MM.1S (cell line): ENCODE measurements around the gene CAPS.

Source experiments
- DNase-seq: peaks from one replicate; pipeline ENCODE4 v3.0.0-alpha.2; 2015
- H2AFZ ChIP-seq: fragments of 300-600 bp; sonication (generic); 2 replicates; pipeline ENCODE4 v1.6.0; 2016; ENCODE audit warnings: antibody characterized with exemption, low read length
- H3F3A ChIP-seq: fragments of 300-600 bp; sonication (generic); 2 replicates; pipeline ENCODE4 v1.6.1; 2016; ENCODE audit warnings: mild to moderate bottlenecking, antibody characterized with exemption, low read length, moderate library complexity, mixed read lengths; ENCODE audit not compliant: insufficient read depth
- H3K27ac ChIP-seq: fragments of 300-600 bp; sonication (generic); 2 replicates; pipeline ENCODE4 v1.5.1; 2016; ENCODE audit warnings: mild to moderate bottlenecking, low read length
- H3K27me3 ChIP-seq: fragments of 300-600 bp; sonication (generic); replicated peaks from 2 replicates; pipeline ENCODE4 v1.6.0; 2016; ENCODE audit warnings: low read length; ENCODE audit not compliant: insufficient read depth
- H3K36me3 ChIP-seq: fragments of 300-600 bp; sonication (generic); replicated peaks from 2 replicates; pipeline ENCODE4 v1.6.1; 2016; ENCODE audit warnings: mild to moderate bottlenecking, low read length, mixed read lengths; ENCODE audit not compliant: insufficient read depth
- H3K4me1 ChIP-seq: fragments of 300-600 bp; sonication (generic); 2 replicates; pipeline ENCODE4 v1.6.1; 2016; ENCODE audit warnings: low read length, mixed read lengths
- H3K4me2 ChIP-seq: fragments of 300-600 bp; sonication (generic); 2 replicates; pipeline ENCODE4 v1.6.0; 2016; ENCODE audit warnings: low read depth, low read length
- H3K4me3 ChIP-seq: fragments of 300-600 bp; sonication (generic); 2 replicates; pipeline ENCODE4 v1.5.1; 2016; ENCODE audit warnings: low read length, mixed read lengths
- H3K79me2 ChIP-seq: fragments of 300-600 bp; sonication (generic); 2 replicates; pipeline ENCODE4 v1.6.1; 2016; ENCODE audit warnings: mixed run types, low read length, mixed read lengths
- H3K9ac ChIP-seq: fragments of 300-600 bp; sonication (generic); 2 replicates; pipeline ENCODE4 v1.6.1; 2016; ENCODE audit warnings: low read length, mixed read lengths
- H3K9me2 ChIP-seq: fragments of 300-600 bp; sonication (generic); replicated peaks from 2 replicates; pipeline ENCODE4 v1.6.1; 2016; ENCODE audit warnings: mild to moderate bottlenecking, low read length, mixed read lengths; ENCODE audit not compliant: insufficient read depth
- H3K9me3 ChIP-seq: fragments of 300-600 bp; sonication (generic); replicated peaks from 2 replicates; pipeline ENCODE4 v1.6.1; 2016; ENCODE audit warnings: mild to moderate bottlenecking, low read length, mixed read lengths; ENCODE audit not compliant: insufficient read depth
- H4K20me1 ChIP-seq: fragments of 300-600 bp; sonication (generic); 2 replicates; pipeline ENCODE4 v1.6.1; 2016; ENCODE audit warnings: mild to moderate bottlenecking, low read length, moderate library complexity, mixed read lengths; ENCODE audit not compliant: insufficient read depth
- EZH2 ChIP-seq: fragments of 300-600 bp; sonication (generic); optimal IDR thresholded peaks from 2 replicates; pipeline ENCODE3; 2017; ENCODE audit warnings: low read depth, mild to moderate bottlenecking, antibody characterized with exemption, low read length, mixed read lengths
- EZH2phosphoT487 ChIP-seq: fragments of 300-600 bp; sonication (generic); IDR thresholded peaks from 2 replicates; pipeline ENCODE4 v1.6.1; 2018; ENCODE audit warnings: antibody characterized with exemption, low read length
- TF ChIP-seq, protein P1 (sequence below): fragments of 300-600 bp; sonication (generic); IDR thresholded peaks from 2 replicates; pipeline ENCODE4 v1.5.1; 2016; ENCODE audit warnings: antibody characterized with exemption, low read length, mixed read lengths

The CAPS gene

DNA sequence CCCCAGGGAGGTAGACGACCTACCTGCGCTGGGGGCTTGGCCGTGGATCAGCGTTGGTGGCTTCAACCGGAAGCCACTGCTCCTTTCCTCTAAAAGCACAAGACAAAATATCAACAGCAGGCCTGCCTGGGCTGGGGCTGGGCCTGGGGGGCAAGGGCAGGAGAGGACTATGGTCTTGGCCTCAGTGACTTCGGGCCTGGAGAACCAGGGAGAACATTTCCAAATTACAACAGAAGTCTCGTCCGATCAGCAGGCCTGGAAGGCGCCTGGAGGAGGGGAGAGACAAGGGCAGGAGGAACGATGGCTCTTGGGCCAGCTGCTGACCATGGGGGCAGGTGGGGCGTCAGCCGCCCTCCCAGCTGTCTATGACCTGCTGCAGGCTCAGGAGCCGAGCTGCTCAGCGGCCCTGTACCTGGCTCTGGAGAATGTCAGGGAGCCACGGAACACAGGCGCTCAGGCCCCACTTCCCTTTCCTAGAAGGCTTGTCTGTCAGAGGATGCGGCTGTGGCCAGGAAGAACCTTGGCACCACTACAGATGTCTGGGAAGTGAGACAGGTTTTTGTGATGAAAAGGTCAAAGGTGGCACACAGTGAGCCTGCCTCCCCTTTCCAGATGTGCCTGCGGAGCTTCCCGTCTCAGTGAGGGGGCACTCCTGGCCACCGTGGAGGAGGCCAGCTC, 19.5 kb downstream of the CAPS start:
- 0 out of 2 replicates have a peak, but pooled peaks cover 9% of the 10 kb centered on the region for H3K36me3 ChIP-seq
- H3K27me3 ChIP-seq, result no peaks in the 10 kb centered on the region
- no peaks in the 10 kb centered on the region for H3K9me3 ChIP-seq
- H3K79me2 ChIP-seq, result peaks cover 54% of the 10 kb centered on the region
- H3K27ac ChIP-seq, result no peak overlapping the region
- H2AFZ ChIP-seq, result no peak overlapping the region
- H3K9me2 ChIP-seq, result no peaks in the 10 kb centered on the region
- H3K4me3 ChIP-seq, result no peak overlapping the region
- TF ChIP-seq EZH2, result no peak
- TF ChIP-seq, protein P1, sequence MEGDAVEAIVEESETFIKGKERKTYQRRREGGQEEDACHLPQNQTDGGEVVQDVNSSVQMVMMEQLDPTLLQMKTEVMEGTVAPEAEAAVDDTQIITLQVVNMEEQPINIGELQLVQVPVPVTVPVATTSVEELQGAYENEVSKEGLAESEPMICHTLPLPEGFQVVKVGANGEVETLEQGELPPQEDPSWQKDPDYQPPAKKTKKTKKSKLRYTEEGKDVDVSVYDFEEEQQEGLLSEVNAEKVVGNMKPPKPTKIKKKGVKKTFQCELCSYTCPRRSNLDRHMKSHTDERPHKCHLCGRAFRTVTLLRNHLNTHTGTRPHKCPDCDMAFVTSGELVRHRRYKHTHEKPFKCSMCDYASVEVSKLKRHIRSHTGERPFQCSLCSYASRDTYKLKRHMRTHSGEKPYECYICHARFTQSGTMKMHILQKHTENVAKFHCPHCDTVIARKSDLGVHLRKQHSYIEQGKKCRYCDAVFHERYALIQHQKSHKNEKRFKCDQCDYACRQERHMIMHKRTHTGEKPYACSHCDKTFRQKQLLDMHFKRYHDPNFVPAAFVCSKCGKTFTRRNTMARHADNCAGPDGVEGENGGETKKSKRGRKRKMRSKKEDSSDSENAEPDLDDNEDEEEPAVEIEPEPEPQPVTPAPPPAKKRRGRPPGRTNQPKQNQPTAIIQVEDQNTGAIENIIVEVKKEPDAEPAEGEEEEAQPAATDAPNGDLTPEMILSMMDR, result no peak
- 0 out of 2 replicates have a peak, but pooled peaks cover 5% of the 10 kb centered on the region for H4K20me1 ChIP-seq
- H3F3A ChIP-seq, result no peaks in the 10 kb centered on the region
- no peak for DNase-seq
- H3K9ac ChIP-seq, result no peak overlapping the region
- H3K4me1 ChIP-seq, result no peaks in the 10 kb centered on the region
- no peak overlapping the region for H3K4me2 ChIP-seq

DNA sequence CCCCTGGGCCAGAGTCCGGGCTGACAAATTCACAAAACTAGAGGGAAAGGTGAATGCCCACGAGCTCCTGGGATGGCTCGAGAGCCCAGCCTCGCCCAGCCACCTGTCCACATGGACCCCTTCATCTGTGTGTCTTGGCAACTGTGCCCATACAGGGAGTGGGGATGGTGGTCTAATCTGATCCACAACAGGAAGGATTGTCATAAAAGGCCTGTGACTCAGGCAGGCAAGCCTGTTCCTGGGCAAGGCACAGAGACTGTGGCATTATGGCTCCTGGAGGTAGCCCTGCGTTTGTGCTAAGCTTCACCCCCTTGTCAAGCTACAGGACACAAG, 20.0 kb downstream of the CAPS start:
- no peaks in the 10 kb centered on the region for H3K9me2 ChIP-seq
- H3K4me1 ChIP-seq, result no peaks in the 10 kb centered on the region
- H3K4me2 ChIP-seq, result no peak overlapping the region
- no peak overlapping the region for H3K4me3 ChIP-seq
- DNase-seq, result no peak
- H4K20me1 ChIP-seq, result 0 out of 2 replicates have a peak, but pooled peaks cover 5% of the 10 kb centered on the region
- no peaks in the 10 kb centered on the region for H3F3A ChIP-seq
- H3K9ac ChIP-seq, result no peak overlapping the region
- peaks cover 56% of the 10 kb centered on the region for H3K79me2 ChIP-seq
- no peak overlapping the region for H3K27ac ChIP-seq
- H3K9me3 ChIP-seq, result no peaks in the 10 kb centered on the region
- TF ChIP-seq EZH2 (no peak), EZH2phosphoT487 (no peak)
- TF ChIP-seq, protein P1, result no peak
- H3K27me3 ChIP-seq, result no peaks in the 10 kb centered on the region
- no peak overlapping the region for H2AFZ ChIP-seq
- H3K36me3 ChIP-seq, result 0 out of 2 replicates have a peak, but pooled peaks cover 9% of the 10 kb centered on the region

- no peaks in the 10 kb centered on the region for H3F3A ChIP-seq
- TF ChIP-seq, protein P1, result no peak
- TF ChIP-seq EZH2phosphoT487 (no peak), EZH2 (no peak)
- 0 out of 2 replicates have a peak, but pooled peaks cover 5% of the 10 kb centered on the region for H4K20me1 ChIP-seq
- no peak overlapping the region for H3K27ac ChIP-seq
- no peaks in the 10 kb centered on the region for H3K9me3 ChIP-seq
- no peaks in the 10 kb centered on the region for H3K9me2 ChIP-seq
- no peak overlapping the region for H3K9ac ChIP-seq
- no peaks in the 10 kb centered on the region for H3K4me1 ChIP-seq
- no peaks in the 10 kb centered on the region for H3K27me3 ChIP-seq
- H2AFZ ChIP-seq, result no peak overlapping the region
- H3K4me2 ChIP-seq, result no peak overlapping the region
- DNase-seq, result no peak
- peaks cover 63% of the 10 kb centered on the region for H3K79me2 ChIP-seq
- H3K4me3 ChIP-seq, result no peak overlapping the region
- 0 out of 2 replicates have a peak, but pooled peaks cover 9% of the 10 kb centered on the region for H3K36me3 ChIP-seq
Observed at GRCh38 chr19:5934774-5935472, 20.9 kb downstream of the CAPS start.
